Kidney tubule cell (primary cell): ENCODE measurements around the gene SLX4IP.

ENCODE experiments used
- DNase-seq: peaks from one replicate; pipeline ENCODE4 v3.0.0-alpha.2; 2018; ENCODE audit warnings: low spot score

The SLX4IP gene

DNA sequence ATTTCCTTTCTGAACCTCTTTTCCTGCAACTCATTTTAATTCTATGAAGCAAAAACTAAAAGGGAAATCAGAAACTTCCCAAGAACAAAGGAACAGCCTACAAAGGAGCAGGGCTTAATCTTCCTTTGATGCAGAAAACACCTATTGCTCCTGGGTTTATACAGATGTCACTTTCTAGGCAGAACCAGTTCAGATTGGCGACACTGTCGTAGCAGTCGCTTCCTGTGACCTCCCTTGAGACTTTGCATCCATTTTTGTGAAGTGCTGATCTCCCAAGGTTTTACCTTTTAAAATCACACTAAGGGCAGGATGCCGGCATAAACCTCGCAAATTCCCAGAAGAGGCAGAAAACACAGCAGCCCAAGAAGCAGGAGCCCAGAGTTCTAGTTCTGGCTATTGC, 198.6 kb downstream of the SLX4IP start:
- no peak for DNase-seq

GRCh38 chr20:10634211-10634610, 199.1 kb downstream of the SLX4IP start:
- DNase-seq, result no peak

DNA sequence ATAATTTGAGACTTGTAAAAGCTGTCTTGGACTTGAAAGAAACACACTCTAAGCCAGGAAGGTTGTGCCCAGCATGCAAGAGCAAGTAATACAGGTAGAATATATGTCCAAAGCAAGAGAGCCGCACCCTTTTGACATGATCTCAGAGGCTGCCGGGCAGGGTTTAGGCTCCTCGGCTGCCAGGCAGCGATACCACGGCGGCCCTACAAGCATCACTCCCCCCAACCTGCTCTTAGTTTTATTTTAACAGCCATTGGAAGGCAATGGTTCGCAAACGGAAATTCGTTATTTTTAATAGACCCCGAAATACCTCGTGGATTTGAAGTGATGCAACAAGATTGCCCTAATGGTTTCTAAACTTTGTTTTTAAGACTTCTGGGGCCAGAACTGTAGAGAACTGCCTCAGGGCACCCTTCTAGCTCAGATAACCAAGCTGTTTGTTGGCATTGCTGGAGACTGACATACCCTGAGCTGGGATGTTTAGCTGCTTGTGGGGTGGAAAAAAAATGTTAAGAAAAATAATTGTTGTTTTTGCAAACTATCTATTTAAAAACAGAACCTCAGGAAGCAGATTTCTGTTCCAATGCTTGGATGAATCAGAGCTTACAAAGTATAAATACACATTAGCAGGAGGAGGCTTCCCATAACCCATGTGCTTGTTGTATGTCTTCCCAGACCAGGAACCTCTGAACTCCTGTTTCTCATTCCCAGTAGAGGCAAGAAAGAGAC, 199.7 kb downstream of the SLX4IP start:
- no peak for DNase-seq

GRCh38 chr20:10635476-10636208, 200.5 kb downstream of the SLX4IP start:
- no peak for DNase-seq

DNA sequence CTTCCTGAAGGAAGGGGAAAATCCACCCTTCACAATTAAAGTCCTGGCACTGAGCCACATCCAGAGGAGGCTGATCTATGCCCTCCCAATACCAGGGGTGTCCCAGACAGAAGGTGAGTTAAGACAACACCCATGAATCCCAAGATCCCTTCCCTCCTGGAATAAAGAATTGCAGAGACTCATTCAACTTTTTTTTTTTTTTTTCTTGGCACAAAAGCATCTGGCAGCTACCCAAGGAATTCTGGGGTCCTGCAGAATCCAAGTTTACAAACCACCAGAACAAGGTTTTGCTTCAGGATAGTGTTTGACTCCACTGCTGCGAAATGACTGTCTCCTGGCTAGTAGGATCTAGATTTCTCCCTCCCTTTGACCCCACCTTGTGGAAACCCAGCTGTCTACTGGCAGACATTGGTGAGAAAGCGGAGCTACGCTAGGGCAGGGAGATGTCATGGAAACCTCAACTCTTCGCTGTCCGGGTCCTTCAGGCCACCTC, 201.3 kb downstream of the SLX4IP start:
- no peak for DNase-seq

GRCh38 chr20:10637031-10637559, 202.0 kb downstream of the SLX4IP start:
- no peak for DNase-seq

DNA sequence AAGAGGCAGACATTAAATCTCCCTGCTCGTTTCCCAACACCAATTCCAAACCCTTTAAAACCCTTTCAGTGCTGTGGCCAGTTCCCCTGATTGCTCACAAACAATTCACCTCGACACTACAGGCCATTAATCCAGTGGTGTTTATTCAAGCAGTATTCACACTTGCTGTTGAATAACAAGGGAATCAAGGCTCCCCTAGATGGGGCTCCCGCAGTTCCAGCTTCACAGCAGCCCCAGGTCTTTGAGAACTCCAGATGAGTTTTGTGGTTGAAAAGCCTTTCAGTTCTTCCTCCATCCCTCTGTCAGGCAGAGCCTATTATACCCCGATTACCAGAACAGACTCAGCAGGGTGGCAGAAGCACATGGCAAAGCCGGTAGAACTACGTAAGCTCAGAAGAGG, 202.5 kb downstream of the SLX4IP start:
- no peak for DNase-seq

DNA sequence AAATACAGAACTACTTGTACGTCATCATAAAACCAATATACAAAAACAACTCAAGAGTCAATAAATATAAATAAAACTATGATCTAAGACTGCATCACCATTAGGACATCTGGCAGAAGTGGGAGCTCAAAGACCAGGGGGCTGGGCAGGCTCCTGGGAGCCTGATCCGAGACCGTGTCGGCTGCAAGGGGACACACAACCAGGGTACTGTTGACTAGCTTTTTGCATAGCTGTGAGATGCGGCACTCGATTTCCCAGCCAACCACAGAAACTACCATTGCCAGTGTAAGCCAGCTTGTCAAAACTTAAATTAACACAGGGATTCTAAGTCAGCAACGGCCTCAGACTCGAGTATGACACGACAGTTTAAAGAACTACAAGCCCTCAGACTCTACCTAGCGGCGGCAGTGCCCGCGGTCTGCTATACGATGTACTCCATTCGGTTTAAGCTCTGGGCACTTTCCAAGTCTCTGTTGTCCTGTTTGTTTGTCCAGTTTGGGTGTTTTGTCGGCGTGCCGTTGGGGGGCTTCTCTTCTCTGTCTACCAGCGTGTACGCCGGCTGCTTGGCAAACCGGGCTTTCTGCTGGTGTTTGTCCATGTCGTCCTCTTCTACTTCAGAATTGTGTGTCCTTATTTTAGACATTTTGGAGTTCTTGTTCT, 204.1 kb downstream of the SLX4IP start:
- DNase-seq, result no peak

- DNase-seq, result no peak
Observed at GRCh38 chr20:10639737-10640556, 204.8 kb downstream of the SLX4IP start.

- DNase-seq, result no peak
Observed at GRCh38 chr20:10640897-10641296, 205.8 kb downstream of the SLX4IP start.

- DNase-seq, result no peak
Observed at GRCh38 chr20:10641467-10641866, 206.4 kb downstream of the SLX4IP start.

GRCh38 chr20:10641893-10642292, 206.8 kb downstream of the SLX4IP start:
- DNase-seq, result no peak

GRCh38 chr20:10642856-10643559, 207.9 kb downstream of the SLX4IP start:
- no peak for DNase-seq

GRCh38 chr20:10643560-10643873, 208.4 kb downstream of the SLX4IP start:
- DNase-seq, result no peak

DNA sequence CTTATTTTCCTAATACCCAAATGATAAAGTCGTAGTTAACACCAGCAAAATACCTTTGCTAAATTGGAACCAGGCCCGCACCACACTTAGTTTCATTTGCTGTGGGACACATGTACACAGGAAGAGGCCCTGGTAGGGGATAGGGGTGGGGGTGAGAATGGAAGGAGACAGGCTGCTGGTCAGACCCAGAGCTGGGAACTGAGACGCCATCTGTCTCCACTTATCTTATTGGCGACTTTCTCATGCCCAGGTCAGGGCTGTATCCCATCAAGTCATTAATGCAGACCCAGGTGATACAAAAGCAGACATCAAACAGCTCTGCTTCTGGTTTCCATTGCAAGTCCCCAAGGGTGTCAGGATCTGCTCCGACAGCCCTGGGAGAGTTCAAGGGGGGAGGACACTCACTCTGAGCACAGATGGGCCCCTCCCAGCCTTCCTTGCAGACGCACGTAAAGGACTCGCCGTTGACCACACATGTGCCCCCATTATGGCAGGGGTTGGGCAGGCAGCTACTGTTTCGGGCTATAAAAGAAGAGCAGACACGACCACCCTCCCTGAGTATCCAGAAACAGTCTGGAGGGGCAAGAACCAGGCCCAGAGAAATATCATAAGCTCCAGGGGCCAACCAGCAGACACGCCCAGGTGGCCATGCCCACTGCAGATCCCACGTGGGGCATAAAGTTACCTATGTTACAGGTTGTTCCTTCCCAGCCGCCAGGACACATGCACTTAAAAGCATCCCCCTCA, 209.5 kb downstream of the SLX4IP start:
- DNase-seq, result no peak

GRCh38 chr20:10645205-10645570, 210.1 kb downstream of the SLX4IP start:
- DNase-seq, result no peak

GRCh38 chr20:10646006-10646405, 210.9 kb downstream of the SLX4IP start:
- no peak for DNase-seq

GRCh38 chr20:10646886-10647420, 211.8 kb downstream of the SLX4IP start:
- DNase-seq, result no peak

DNA sequence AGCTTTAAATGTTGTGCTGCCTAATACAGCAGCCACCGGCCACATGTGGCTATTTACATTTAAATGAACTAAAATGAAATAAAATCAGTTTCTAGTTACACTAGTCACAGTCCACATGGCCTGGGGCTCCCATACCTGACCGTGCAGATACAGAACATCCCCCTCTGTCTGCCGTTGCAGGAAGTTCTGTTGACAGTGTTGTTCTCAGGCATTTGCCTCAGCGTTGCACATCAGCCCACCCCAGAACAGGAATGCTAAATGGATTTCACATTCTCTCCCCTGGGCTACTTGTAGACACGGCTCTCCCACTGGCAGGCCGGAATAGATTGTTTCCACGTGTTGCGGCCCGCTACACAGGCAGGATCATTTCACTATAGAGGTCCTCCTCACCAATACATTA, 212.4 kb downstream of the SLX4IP start:
- no peak for DNase-seq

DNA sequence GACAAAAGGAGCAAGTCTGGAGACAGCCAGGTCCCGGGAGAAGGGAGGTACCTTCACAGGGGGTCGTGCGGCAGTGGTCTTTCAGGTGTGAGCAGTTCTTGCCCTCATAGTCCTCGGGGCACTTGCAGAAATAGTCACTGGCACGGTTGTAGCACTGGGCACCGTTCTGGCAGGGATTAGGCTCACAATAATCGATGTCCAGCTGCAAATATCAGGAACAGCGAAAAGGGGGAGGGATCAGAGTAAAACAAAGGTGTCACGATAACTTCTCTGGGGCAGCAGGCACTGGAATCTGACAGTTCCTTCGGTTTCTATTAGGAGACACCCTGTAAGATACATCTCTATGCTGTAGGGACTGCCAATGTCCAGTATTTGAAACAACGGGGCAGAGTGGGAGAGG, 212.8 kb downstream of the SLX4IP start:
- DNase-seq, result no peak
